22Rv1 (cell line): Measurements from ENCODE around the gene OMA1.

Experiments used
- H3K27ac ChIP-seq: fragments of 450-650 bp; 2 replicates; pipeline ENCODE4 v1.5.1; 2017
- CTCF ChIP-seq: fragments of 450-650 bp; IDR thresholded peaks from 2 replicates; pipeline ENCODE4 v1.5.1; 2017; ENCODE audit warnings: mild to moderate bottlenecking
- ZFX ChIP-seq: fragments of 450-650 bp; IDR thresholded peaks from 2 replicates; pipeline ENCODE4 v1.6.1; 2017; ENCODE audit warnings: antibody characterized with exemption, borderline replicate concordance

OMA1 gene

GRCh38 chr1:58437623-58438022, 108.9 kb downstream of the OMA1 start:
- TF ChIP-seq CTCF, result no peak
- TF ChIP-seq ZFX, result no peak
- H3K27ac ChIP-seq, result no peak overlapping the region

GRCh38 chr1:58436615-58437297, 109.8 kb downstream of the OMA1 start:
- no peak overlapping the region for H3K27ac ChIP-seq
- no peak for TF ChIP-seq CTCF
- TF ChIP-seq ZFX, result no peak

- TF ChIP-seq ZFX, result no peak
- TF ChIP-seq CTCF, result no peak
These were observed 111.2 kb downstream of the OMA1 start for GRCh38 chr1:58435376-58435775.

GRCh38 chr1:58434607-58435006, 111.9 kb downstream of the OMA1 start:
- no peak for TF ChIP-seq CTCF
- TF ChIP-seq ZFX, result no peak
- H3K27ac ChIP-seq, result no peak overlapping the region

More at GRCh38 chr1:58435376-58435775, 111.2 kb downstream of the OMA1 start:
- no peak overlapping the region for H3K27ac ChIP-seq

GRCh38 chr1:58434181-58434580, 112.3 kb downstream of the OMA1 start:
- no peak overlapping the region for H3K27ac ChIP-seq
- no peak for TF ChIP-seq CTCF
- TF ChIP-seq ZFX, result no peak

- no peak overlapping the region for H3K27ac ChIP-seq
- TF ChIP-seq ZFX, result no peak
- TF ChIP-seq CTCF, result no peak
These were observed 113.5 kb downstream of the OMA1 start for GRCh38 chr1:58432851-58433668.

GRCh38 chr1:58431901-58432620, 114.5 kb downstream of the OMA1 start:
- TF ChIP-seq ZFX, result no peak
- no peak for TF ChIP-seq CTCF
- H3K27ac ChIP-seq, result no peak overlapping the region
